K562 (cell line): Measurements from ENCODE around the gene NEURL2. TPM values are rescaled to one million over a fixed set of nuclear protein-coding genes. Genes with fewer than 3 reads are reported as not detected.

ENCODE experiments used
- BRD4 ChIP-seq: fragments of 200-600 bp; sonication (generic); IDR thresholded peaks from 2 replicates; pipeline ENCODE4 v1.6.1; 2017; ENCODE audit warnings: inconsistent platforms
- CC2D1A ChIP-seq: fragments of 450-650 bp; IDR thresholded peaks from 2 replicates; pipeline ENCODE4 v1.6.1; 2017; ENCODE audit warnings: mild to moderate bottlenecking
- CTBP1 ChIP-seq: fragments of 450-650 bp; IDR thresholded peaks from 2 replicates; pipeline ENCODE4 v1.6.1; 2016; ENCODE audit warnings: borderline replicate concordance
- DIDO1 ChIP-seq: fragments of 450-650 bp; IDR thresholded peaks from 2 replicates; pipeline ENCODE4 v1.6.1; 2016; ENCODE audit warnings: low read depth, missing biosample characterization, missing genetic modification characterization
- E2F3 ChIP-seq: fragments of 250-450 bp; sonication (Bioruptor Pico); IDR thresholded peaks from 2 replicates; pipeline ENCODE4 v1.4.0; 2020; ENCODE audit warnings: mild to moderate bottlenecking
- ERF ChIP-seq: fragments of 450-650 bp; formaldehyde crosslinking; IDR thresholded peaks from 2 replicates; pipeline ENCODE4 v1.4.0; 2020; ENCODE audit warnings: mild to moderate bottlenecking, mixed read lengths
- ILF3 ChIP-seq: fragments of 450-650 bp; IDR thresholded peaks from 2 replicates; pipeline ENCODE4 v1.6.1; 2018; ENCODE audit warnings: antibody characterized with exemption, mild to moderate bottlenecking, moderate library complexity, borderline replicate concordance
- KDM4B ChIP-seq, 2 experiments: fragments of 450-650 bp in 1 of 2; sonication (generic) in 1 of 2; IDR thresholded peaks; 2 replicates each; pipeline ENCODE4 v1.6.1; 2016 to 2017; ENCODE audit warnings: borderline replicate concordance in 2 of 2, antibody characterized with exemption in 1 of 2, low read depth in 1 of 2, mild to moderate bottlenecking in 1 of 2
- PML ChIP-seq: IDR thresholded peaks from 2 replicates; pipeline ENCODE4 v1.6.1; 2012; ENCODE audit warnings: low read length, inconsistent platforms
- PTTG1 ChIP-seq: fragments of 450-650 bp; IDR thresholded peaks from 2 replicates; pipeline ENCODE4 v1.6.1; 2016; ENCODE audit warnings: low read depth, mild to moderate bottlenecking, missing genetic modification characterization, missing compliant biosample characterization
- RCOR1 ChIP-seq, 2 experiments: IDR thresholded peaks; 2 replicates each; pipeline ENCODE4 v1.6.1; 2012; ENCODE audit warnings: low read depth in 2 of 2, low read length in 2 of 2, borderline replicate concordance in 1 of 2, improper control_type of control experiment in 1 of 2
- SETDB1 ChIP-seq: IDR thresholded peaks from one replicate; pipeline ENCODE4 v1.6.1; 2012; ENCODE audit warnings: low read length, control low read depth, inconsistent platforms
- TAF7 ChIP-seq: fragments of 450-650 bp; IDR thresholded peaks from 2 replicates; pipeline ENCODE4 v1.6.1; 2016; ENCODE audit warnings: missing genetic modification characterization, missing compliant biosample characterization
- TCF3 ChIP-seq: sonication (generic); formaldehyde crosslinking; IDR thresholded peaks from 2 replicates; pipeline ENCODE4 v1.4.0; 2020; ENCODE audit warnings: mild to moderate bottlenecking, missing genetic modification reagents
- XRCC5 ChIP-seq: fragments of 200-400 bp; formaldehyde crosslinking; IDR thresholded peaks from 2 replicates; pipeline ENCODE4 v1.6.1; 2017; ENCODE audit warnings: low read depth, mild to moderate bottlenecking, low read length
- ZNF134 ChIP-seq: fragments of 250-450 bp; sonication (Bioruptor Pico); conservative IDR thresholded peaks from 2 replicates; pipeline ENCODE4 v1.4.0; 2020
- ZNF354B ChIP-seq: fragments of 250-450 bp; sonication (Bioruptor Pico); IDR thresholded peaks from 2 replicates; pipeline ENCODE4 v1.4.0; 2020
- polyA plus RNA-seq, 8 experiments: library from polyadenylated mRNA; depleted of rRNA in 4 of 8; stranded (reverse) in 5 of 8; unstranded in 3 of 8; fragments of >200 nt; fragmentation: Nextera tagmentation in 2 of 8; fragmentation: Illumina TruSeq in 1 of 8; extraction: Ambion mirVana in 2 of 8; extraction: Trizol in 1 of 8; gene quantifications; 2 replicates each; pipeline versions ENCODE4 v1.2.1 to v1.2.3, GENCODE V29; 2011 to 2014; ENCODE audit warnings: inconsistent platforms in 1 of 8, missing spikeins in 1 of 8
- total RNA-seq, 7 experiments: library from RNA; depleted of rRNA in 6 of 7; stranded (reverse); fragments of >200 nt in 6 of 7; fragmentation: Illumina TruSeq in 2 of 7; extraction: Trizol in 2 of 7; gene quantifications; 2 replicates each; pipeline versions ENCODE4 v1.2.1 to v1.2.3, GENCODE V29; 2011 to 2021; ENCODE audit warnings: low replicate concordance in 1 of 7
- TF ChIP-seq, protein P1 (sequence below): IDR thresholded peaks from 3 replicates; pipeline ENCODE4 v1.6.1; 2011; ENCODE audit warnings: borderline replicate concordance, mild to moderate bottlenecking, moderate library complexity; ENCODE audit not compliant: insufficient read length; ENCODE audit errors: extremely low read depth
- TF ChIP-seq, protein P2 (sequence below): fragments of 450-650 bp; IDR thresholded peaks from 2 replicates; pipeline ENCODE4 v1.6.1; 2016; ENCODE audit warnings: low read depth

The NEURL2 gene
- total and polyA plus RNA-seq, 9 of the 15 experiments (the other 6 are each of a cell fraction or from before 2014, with no cell fraction given): 0.22 to 1.9 (median 0.50) TPM; not detected in 1

DNA sequence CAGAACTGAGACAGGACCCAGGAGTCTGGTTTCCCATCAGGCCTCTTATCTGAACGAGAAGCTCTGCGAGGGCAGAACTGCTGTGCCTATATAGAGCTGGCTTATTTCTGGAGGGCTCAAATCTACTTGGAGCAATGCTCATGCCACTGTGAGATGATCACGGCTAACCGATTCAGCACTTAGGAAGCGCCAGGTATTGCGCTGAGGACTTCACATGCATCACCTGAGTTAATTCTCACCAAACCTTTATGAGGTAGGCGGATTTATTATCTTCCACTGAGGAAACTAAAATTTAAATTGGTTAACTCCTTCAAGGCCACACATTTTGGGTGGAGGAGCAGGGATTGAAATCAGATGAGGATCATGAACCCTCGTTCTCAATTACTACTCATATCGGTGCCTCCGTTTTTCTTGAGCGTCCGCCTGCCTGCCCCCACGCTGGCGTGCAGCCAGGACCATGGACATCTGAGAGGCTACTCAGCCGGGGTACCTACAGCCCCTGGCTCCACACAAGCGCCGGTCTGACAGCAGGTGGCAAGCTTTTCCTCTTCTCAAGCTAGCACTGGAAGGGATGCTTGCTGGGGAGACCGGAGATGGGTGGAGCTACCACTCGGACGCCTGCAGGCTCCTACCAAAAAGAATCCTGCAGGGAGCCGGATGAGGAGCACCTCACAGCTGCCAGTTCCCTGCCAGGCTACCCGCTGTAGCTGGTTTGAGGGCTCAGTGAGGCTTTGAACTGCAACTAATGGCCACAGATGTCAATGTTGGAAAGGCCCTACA lies 42.4 kb upstream of the NEURL2 start (continued):
- TF ChIP-seq ERF (CRISPR knock-in tag) (no peak), TCF3 (CRISPR knock-in tag) (no peak), ZNF354B (CRISPR knock-in tag) (no peak), PTTG1 (no peak), KDM4B (IDR thresholded peaks at IDR 0.05; ENCODE audit: borderline replicate concordance in 2 of 2, low read depth in 1 of 2) (no peak), CC2D1A (no peak), ZNF134 (CRISPR knock-in tag) (no peak), RCOR1 (IDR thresholded peaks at IDR 0.05; ENCODE audit: borderline replicate concordance in 1 of 2, low read depth in 2 of 2, low read length in 2 of 2) (peak in 1 of 2 experiments; percentile 85; a peak in 2 of 4 replicates), ILF3 (no peak), TAF7 (tag) (no peak), SETDB1 (no peak), XRCC5 (no peak; the same call in 1 of the 2 replicates), PML (no peak), DIDO1 (no peak), BRD4 (no peak), CTBP1 (peak; percentile 93), E2F3 (no peak)
- TF ChIP-seq, protein P1, sequence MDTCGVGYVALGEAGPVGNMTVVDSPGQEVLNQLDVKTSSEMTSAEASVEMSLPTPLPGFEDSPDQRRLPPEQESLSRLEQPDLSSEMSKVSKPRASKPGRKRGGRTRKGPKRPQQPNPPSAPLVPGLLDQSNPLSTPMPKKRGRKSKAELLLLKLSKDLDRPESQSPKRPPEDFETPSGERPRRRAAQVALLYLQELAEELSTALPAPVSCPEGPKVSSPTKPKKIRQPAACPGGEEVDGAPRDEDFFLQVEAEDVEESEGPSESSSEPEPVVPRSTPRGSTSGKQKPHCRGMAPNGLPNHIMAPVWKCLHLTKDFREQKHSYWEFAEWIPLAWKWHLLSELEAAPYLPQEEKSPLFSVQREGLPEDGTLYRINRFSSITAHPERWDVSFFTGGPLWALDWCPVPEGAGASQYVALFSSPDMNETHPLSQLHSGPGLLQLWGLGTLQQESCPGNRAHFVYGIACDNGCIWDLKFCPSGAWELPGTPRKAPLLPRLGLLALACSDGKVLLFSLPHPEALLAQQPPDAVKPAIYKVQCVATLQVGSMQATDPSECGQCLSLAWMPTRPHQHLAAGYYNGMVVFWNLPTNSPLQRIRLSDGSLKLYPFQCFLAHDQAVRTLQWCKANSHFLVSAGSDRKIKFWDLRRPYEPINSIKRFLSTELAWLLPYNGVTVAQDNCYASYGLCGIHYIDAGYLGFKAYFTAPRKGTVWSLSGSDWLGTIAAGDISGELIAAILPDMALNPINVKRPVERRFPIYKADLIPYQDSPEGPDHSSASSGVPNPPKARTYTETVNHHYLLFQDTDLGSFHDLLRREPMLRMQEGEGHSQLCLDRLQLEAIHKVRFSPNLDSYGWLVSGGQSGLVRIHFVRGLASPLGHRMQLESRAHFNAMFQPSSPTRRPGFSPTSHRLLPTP: no peak
- TF ChIP-seq, protein P2, sequence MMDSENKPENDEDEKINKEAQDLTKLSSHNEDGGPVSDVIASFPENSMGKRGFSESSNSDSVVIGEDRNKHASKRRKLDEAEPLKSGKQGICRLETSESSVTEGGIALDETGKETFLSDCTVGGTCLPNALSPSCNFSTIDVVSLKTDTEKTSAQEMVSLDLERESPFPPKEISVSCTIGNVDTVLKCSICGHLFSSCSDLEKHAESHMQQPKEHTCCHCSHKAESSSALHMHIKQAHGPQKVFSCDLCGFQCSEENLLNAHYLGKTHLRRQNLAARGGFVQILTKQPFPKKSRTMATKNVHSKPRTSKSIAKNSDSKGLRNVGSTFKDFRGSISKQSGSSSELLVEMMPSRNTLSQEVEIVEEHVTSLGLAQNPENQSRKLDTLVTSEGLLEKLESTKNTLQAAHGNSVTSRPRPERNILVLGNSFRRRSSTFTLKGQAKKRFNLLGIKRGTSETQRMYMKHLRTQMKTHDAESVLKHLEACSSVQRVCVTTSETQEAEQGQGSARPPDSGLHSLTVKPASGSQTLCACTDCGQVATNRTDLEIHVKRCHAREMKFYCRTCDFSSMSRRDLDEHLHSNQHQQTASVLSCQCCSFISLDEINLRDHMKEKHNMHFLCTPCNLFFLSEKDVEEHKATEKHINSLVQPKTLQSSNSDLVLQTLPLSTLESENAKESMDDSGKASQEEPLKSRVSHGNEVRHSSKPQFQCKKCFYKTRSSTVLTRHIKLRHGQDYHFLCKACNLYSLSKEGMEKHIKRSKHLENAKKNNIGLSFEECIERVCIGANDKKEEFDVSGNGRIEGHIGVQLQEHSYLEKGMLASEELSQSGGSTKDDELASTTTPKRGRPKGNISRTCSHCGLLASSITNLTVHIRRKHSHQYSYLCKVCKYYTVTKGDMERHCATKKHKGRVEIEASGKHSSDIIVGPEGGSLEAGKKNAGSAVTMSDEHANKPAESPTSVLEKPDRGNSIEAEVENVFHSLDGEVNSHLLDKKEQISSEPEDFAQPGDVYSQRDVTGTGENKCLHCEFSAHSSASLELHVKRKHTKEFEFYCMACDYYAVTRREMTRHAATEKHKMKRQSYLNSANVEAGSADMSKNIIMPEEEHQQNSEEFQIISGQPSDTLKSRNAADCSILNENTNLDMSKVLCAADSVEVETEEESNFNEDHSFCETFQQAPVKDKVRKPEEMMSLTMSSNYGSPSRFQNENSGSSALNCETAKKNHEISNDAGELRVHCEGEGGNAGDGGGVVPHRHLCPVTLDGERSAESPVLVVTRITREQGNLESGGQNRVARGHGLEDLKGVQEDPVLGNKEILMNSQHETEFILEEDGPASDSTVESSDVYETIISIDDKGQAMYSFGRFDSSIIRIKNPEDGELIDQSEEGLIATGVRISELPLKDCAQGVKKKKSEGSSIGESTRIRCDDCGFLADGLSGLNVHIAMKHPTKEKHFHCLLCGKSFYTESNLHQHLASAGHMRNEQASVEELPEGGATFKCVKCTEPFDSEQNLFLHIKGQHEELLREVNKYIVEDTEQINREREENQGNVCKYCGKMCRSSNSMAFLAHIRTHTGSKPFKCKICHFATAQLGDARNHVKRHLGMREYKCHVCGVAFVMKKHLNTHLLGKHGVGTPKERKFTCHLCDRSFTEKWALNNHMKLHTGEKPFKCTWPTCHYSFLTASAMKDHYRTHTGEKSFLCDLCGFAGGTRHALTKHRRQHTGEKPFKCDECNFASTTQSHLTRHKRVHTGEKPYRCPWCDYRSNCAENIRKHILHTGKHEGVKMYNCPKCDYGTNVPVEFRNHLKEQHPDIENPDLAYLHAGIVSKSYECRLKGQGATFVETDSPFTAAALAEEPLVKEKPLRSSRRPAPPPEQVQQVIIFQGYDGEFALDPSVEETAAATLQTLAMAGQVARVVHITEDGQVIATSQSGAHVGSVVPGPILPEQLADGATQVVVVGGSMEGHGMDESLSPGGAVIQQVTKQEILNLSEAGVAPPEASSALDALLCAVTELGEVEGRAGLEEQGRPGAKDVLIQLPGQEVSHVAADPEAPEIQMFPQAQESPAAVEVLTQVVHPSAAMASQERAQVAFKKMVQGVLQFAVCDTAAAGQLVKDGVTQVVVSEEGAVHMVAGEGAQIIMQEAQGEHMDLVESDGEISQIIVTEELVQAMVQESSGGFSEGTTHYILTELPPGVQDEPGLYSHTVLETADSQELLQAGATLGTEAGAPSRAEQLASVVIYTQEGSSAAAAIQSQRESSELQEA: no peak
